GM12892 (cell line): ENCODE measurements around the gene CCRL2.

Experiments
- POLR2A ChIP-seq: IDR thresholded peaks from 2 replicates; pipeline ENCODE4 v1.6.1; 2011; ENCODE audit warnings: low read depth, low read length, control low read depth
- POLR2AphosphoS5 ChIP-seq: IDR thresholded peaks from 2 replicates; pipeline ENCODE4 v1.6.1; 2011; ENCODE audit warnings: low read depth, low read length, control low read depth
- TAF1 ChIP-seq: IDR thresholded peaks from 2 replicates; pipeline ENCODE4 v1.6.1; 2011; ENCODE audit warnings: low read depth, mild to moderate bottlenecking, control low read depth, low read length, borderline replicate concordance

DNA sequence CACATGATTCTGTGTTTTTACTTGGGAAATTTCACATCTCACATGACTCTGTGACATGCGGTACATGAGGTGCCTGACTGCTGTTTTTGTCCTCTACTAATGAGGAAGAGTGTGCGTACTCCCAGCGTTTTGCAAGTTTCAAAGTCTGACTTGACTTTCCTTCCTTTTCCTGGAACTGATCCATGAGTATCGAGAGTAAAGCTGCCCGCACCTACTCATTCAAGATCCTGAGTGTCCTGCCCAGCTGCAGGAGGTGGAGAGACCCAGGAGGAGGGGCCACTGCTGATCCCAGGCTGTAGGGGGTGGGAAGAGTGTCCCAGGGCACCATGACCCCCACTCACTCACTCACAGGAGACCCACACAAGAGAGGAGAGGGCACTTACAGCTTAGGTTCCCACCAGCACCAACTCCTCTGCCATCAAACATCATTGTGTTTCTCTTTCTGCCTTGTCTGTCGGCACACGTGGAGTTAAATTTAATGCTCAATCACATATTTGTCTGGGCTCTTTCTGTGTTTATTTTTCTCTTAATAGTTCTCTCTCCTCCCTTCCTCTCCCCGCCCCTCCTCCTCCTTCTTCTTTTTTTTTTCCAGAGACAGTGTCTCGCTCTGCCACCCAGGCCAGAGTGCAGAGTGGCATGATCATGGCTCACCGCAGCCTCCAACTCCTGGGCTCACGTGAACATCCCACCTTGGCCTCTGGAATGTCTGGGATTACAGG is 1.6 kb upstream of the CCRL2 start:
- TF ChIP-seq POLR2A, result no peak
- no peak for TF ChIP-seq TAF1
- TF ChIP-seq POLR2AphosphoS5, result no peak
